ENCODE measurements around the gene ARHGEF18. TPM values are rescaled to one million over a fixed set of nuclear protein-coding genes. Genes with fewer than 3 reads are reported as not detected.

Gene ARHGEF18
- total RNA-seq, 1 experiment from 2014 or later, result 34.9 TPM

DNA sequence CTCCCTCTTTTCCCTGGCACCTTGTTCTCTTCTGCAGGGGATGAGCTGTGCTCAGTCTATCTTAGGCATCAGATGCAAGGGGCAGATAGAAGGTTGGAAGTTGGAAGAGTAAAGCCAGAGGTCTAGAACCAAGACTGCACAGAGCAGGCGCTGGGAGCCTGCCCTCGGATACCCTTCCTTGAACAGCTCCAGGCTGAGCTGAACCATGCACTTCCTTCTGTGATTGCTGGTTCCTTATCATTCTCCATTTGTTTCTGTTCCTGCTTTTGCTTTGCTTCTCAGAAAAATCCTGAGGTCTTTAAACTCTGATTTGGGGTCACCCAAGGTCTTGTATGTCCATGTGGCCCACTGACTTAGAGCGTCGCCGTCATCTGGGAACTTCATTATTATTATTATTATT, 36.3 kb downstream of the ARHGEF18 start:
- peaks cover 3% of the 10 kb centered on the region for H3K27me3 ChIP-seq (replicated peaks; ENCODE audit: insufficient read depth, low read depth, low read length, poor library complexity)
- no peaks in the 10 kb centered on the region for H3K4me1 ChIP-seq (ENCODE audit: insufficient read depth, low read length, poor library complexity, severe bottlenecking)
- H3K4me3 ChIP-seq (ENCODE audit: low read depth, low read length, poor library complexity, severe bottlenecking), result no peak overlapping the region
- CTCF ChIA-PET, result no interaction called here
- H3K27ac ChIP-seq (ENCODE audit: low read depth, low read length, poor library complexity, severe bottlenecking), result no peak overlapping the region
- TF ChIP-seq, protein P1, sequence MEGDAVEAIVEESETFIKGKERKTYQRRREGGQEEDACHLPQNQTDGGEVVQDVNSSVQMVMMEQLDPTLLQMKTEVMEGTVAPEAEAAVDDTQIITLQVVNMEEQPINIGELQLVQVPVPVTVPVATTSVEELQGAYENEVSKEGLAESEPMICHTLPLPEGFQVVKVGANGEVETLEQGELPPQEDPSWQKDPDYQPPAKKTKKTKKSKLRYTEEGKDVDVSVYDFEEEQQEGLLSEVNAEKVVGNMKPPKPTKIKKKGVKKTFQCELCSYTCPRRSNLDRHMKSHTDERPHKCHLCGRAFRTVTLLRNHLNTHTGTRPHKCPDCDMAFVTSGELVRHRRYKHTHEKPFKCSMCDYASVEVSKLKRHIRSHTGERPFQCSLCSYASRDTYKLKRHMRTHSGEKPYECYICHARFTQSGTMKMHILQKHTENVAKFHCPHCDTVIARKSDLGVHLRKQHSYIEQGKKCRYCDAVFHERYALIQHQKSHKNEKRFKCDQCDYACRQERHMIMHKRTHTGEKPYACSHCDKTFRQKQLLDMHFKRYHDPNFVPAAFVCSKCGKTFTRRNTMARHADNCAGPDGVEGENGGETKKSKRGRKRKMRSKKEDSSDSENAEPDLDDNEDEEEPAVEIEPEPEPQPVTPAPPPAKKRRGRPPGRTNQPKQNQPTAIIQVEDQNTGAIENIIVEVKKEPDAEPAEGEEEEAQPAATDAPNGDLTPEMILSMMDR (conservative IDR thresholded peaks at IDR 0.05; ENCODE audit: low read depth, low read length), result no peak
- TF ChIP-seq EZH2 (IDR thresholded peaks at IDR 0.05; ENCODE audit: borderline replicate concordance, low read depth, low read length, poor library complexity, severe bottlenecking), result no peak
- H3K36me3 ChIP-seq (ENCODE audit: insufficient read depth, low read length, poor library complexity, severe bottlenecking), result no peaks in the 10 kb centered on the region
- POLR2A ChIA-PET (ENCODE audit: low non-redundant PET), result no interaction called here
- no TSS peak for BruUV-seq (replicated peaks)
- no peaks in the 10 kb centered on the region for H3K9me3 ChIP-seq (ENCODE audit: low read depth, low read length, poor library complexity, severe bottlenecking)
- DNase-seq (ENCODE audit: low spot score), result no peak
- intact Hi-C loops (cut with micrococcal nuclease; ENCODE audit: unreplicated experiment), result no loop called here

DNA sequence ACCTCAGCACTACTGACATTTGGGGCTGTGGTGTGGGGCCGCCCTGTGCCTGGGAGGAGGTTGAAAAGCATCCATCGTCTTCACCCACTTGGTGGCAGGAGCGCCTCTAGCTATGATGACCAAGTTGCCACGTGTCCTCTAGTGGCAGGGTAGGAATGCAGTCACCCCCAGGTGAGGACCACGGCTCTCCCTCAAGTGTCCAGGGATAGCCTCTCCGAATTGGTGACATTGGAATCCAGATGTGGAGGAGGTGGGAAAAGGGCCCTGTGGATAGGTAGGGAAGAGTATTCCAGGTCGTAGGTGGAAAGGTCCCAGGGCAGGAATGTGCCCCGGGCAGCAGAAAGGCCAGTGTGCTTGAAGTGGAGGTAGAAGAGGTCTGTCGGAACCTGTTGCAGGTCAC, 37.6 kb downstream of the ARHGEF18 start:
- Histone ChIP-seq H3K27ac (ENCODE audit: low read depth, low read length, poor library complexity, severe bottlenecking) (no peak overlapping the region), H3K9me3 (ENCODE audit: low read depth, low read length, poor library complexity, severe bottlenecking) (no peaks in the 10 kb centered on the region), H3K27me3 (replicated peaks; ENCODE audit: insufficient read depth, low read depth, low read length, poor library complexity) (peaks cover 3% of the 10 kb centered on the region), H3K4me1 (ENCODE audit: insufficient read depth, low read length, poor library complexity, severe bottlenecking) (no peaks in the 10 kb centered on the region), H3K4me3 (ENCODE audit: low read depth, low read length, poor library complexity, severe bottlenecking) (no peak overlapping the region), H3K36me3 (ENCODE audit: insufficient read depth, low read length, poor library complexity, severe bottlenecking) (no peaks in the 10 kb centered on the region)
- BruUV-seq (replicated peaks), result no TSS peak
- TF ChIP-seq EZH2 (IDR thresholded peaks at IDR 0.05; ENCODE audit: borderline replicate concordance, low read depth, low read length, poor library complexity, severe bottlenecking), result no peak
- TF ChIP-seq, protein P1 (conservative IDR thresholded peaks at IDR 0.05; ENCODE audit: low read depth, low read length), result 0 out of 2 replicates have a peak, but pooled peaks have one; percentile 10
- POLR2A ChIA-PET (ENCODE audit: low non-redundant PET), result no interaction called here
- CTCF ChIA-PET, result interaction anchor here (0.5 kb wide), 1 partner anchor 237 kb away, joined by 8 read pairs; no protein-coding TSS in a partner anchor
- no peak for DNase-seq (ENCODE audit: low spot score)
- intact Hi-C loops (cut with micrococcal nuclease; ENCODE audit: unreplicated experiment), result no loop called here

DNA sequence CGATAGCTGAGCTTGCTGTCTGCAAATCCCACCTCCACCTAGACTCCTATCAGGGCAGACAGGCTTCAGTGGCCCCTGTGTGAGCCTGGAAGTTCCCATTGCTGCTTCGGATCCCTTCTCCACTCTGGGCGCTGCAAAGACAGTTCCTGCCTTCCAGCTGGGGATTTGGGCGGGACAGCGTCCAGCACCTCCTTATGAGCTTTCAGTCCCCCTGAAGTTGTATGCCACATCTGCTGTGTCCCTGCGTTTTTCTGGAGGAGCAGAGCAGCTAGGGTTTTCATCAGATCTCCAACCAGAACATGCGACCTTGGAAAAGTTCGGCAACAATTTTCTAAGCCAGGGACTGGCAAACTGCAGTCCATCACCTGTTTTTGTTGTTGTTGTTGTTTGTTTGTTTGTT, 38.0 kb downstream of the ARHGEF18 start:
- Histone ChIP-seq H3K27ac (ENCODE audit: low read depth, low read length, poor library complexity, severe bottlenecking) (no peak overlapping the region), H3K4me1 (ENCODE audit: insufficient read depth, low read length, poor library complexity, severe bottlenecking) (no peaks in the 10 kb centered on the region), H3K27me3 (replicated peaks; ENCODE audit: insufficient read depth, low read depth, low read length, poor library complexity) (peaks cover 3% of the 10 kb centered on the region), H3K4me3 (ENCODE audit: low read depth, low read length, poor library complexity, severe bottlenecking) (no peak overlapping the region), H3K9me3 (ENCODE audit: low read depth, low read length, poor library complexity, severe bottlenecking) (no peaks in the 10 kb centered on the region), H3K36me3 (ENCODE audit: insufficient read depth, low read length, poor library complexity, severe bottlenecking) (no peaks in the 10 kb centered on the region)
- no peak for TF ChIP-seq EZH2 (IDR thresholded peaks at IDR 0.05; ENCODE audit: borderline replicate concordance, low read depth, low read length, poor library complexity, severe bottlenecking)
- TF ChIP-seq, protein P1 (conservative IDR thresholded peaks at IDR 0.05; ENCODE audit: low read depth, low read length), result no peak
- no peak for DNase-seq (ENCODE audit: low spot score)
- CTCF ChIA-PET, result interaction anchor here (0.5 kb wide), 1 partner anchor 237 kb away, joined by 8 read pairs; no protein-coding TSS in a partner anchor
- POLR2A ChIA-PET (ENCODE audit: low non-redundant PET), result no interaction called here
- intact Hi-C loops (cut with micrococcal nuclease; ENCODE audit: unreplicated experiment), result no loop called here
- BruUV-seq (replicated peaks), result no TSS peak

Measured in A673 (cell line).